ENCODE data around the gene EHMT1. TPM values are rescaled to one million over a fixed set of nuclear protein-coding genes. Genes with fewer than 3 reads are reported as not detected.

Gene EHMT1
- total and polyA plus RNA-seq, 10 of the 15 experiments (the other 5 are each of a cell fraction or from before 2014, with no cell fraction given), result 2.9 to 100 (median 48.1) TPM

DNA sequence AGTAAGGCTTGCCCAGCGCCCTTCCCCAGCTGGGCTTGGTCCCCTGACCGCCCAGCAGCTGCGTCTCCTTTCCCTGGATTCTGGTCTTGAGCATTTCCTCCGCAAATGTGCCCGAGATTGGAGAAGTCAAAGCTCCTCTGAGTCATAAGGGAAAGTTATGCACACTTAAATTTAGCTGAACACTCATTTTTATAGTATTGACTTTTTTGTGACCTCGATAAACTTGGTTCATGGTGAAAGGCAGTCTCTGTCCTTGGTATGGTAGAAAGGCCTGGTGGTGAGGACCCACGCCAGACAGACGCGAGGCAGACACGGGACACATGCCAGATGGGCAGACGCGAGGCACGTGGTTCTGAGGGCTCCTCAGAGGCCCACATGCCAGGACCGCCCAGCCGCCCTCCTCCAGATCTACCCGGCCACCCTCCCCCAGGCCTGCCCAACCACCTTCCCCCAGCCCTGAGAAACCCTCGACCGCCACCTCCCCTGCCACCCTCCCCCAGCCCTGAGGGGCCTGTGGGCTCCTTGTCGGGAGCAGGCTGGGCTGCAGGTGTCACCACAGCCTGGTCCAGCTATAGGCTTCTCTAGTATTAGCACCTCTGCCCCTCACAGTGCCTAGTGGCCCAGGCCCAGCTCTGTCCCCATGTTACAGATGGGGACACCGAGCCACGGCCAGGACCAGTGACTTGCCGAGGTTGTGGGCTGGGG is 197.9 kb downstream of the EHMT1 start (continued):
- TF ChIP-seq TAF1 (IDR thresholded peaks at IDR 0.05; ENCODE audit: borderline replicate concordance, low read depth, low read length), result 0 out of 2 replicates have a peak, but pooled peaks have one; percentile 6

DNA sequence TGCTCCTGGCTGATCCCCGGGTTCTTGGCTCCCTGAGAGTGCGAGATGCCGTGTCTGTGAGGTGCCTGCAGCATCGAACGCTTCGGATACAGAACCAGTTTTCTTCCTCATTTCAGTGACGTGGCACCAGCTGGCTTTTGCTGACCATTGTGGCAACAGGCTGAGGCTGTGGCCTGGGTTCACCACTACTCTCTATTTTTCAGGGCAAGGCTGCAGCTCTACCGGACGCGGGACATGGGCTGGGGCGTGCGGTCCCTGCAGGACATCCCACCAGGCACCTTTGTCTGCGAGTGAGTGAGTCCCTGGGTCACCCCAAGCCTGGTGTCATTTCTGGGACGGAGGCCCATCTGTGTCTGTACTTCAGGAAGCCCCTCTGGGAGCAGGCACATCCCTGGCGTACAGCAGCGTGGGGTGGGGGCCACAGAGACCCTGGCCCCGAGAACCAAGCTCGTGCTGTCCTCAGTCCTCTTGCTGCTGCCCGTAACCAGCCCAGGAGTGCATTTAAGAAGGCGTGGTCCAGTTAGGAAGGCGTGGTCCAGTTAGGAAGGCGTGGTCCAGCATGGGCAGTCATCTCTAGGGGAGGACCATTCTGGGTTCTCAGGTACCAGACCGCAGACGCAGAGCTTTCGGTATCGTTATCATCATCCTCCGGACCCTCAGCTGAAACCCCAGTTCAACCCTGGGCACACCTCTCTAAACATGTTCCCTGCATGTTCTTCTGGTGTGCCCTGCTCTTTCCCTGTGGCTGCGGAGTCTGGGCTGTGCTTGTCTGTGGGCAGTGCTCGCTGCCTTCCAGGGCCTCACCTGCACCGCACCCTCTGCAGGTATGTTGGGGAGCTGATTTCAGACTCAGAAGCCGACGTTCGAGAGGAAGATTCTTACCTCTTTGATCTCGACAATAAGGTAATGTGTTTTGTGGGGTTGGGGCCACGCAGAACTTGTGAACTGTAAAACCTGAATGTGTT is 198.7 kb downstream of the EHMT1 start:
- RAD21 ChIA-PET (ENCODE audit: unreplicated experiment), result no interaction called here
- peaks cover 15% of the 10 kb centered on the region for H3K4me1 ChIP-seq (ENCODE audit: control insufficient read depth, insufficient read depth, low read length)
- BruUV-seq (replicated peaks), result no TSS peak
- no peak overlapping the region for H3K4me3 ChIP-seq
- H4K20me1 ChIP-seq (ENCODE audit: control insufficient read depth, insufficient read depth), result no peaks in the 10 kb centered on the region
- no peak overlapping the region for H3K9ac ChIP-seq (ENCODE audit: control insufficient read depth, insufficient read depth, low read length)
- FAIRE-seq (no peak), DNase-seq (ENCODE audit: low read depth, low spot score) (no peak), ATAC-seq (no peak)
- in situ Hi-C loops (cut with MboI), result no loop called here
- POLR2A ChIA-PET, result no interaction called here
- intact Hi-C loops (cut with micrococcal nuclease; ENCODE audit: unreplicated experiment), result no loop called here
- no peaks in the 10 kb centered on the region; the same call in none of the 2 replicates for H3K79me2 ChIP-seq (ENCODE audit: control insufficient read depth, insufficient read depth, low read length)
- H3K36me3 ChIP-seq (ENCODE audit: control insufficient read depth in 2 of 2, insufficient read depth in 2 of 2, low read length in 1 of 2), result peaks cover 48 to 49% of the 10 kb centered on the region in 2 experiments
- SMC1A ChIA-PET (ENCODE audit: uncharacterized antibody, unreplicated experiment), result no interaction called here
- TF ChIP-seq, protein P1, sequence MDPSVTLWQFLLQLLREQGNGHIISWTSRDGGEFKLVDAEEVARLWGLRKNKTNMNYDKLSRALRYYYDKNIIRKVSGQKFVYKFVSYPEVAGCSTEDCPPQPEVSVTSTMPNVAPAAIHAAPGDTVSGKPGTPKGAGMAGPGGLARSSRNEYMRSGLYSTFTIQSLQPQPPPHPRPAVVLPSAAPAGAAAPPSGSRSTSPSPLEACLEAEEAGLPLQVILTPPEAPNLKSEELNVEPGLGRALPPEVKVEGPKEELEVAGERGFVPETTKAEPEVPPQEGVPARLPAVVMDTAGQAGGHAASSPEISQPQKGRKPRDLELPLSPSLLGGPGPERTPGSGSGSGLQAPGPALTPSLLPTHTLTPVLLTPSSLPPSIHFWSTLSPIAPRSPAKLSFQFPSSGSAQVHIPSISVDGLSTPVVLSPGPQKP (IDR thresholded peaks at IDR 0.05; ENCODE audit: low read depth, low read length), result no peak
- no peaks in the 10 kb centered on the region for H3K27me3 ChIP-seq (replicated peaks in 1 of 2; ENCODE audit: control insufficient read depth in 2 of 2, insufficient read depth in 2 of 2, low read length in 1 of 2)
- WGBS (ENCODE audit: insufficient coverage, insufficient replicate concordance, low lambda C conversion rate, missing lambda C conversion rate), result 98% methylated on average over 35 of the region's 35 CpGs
- peaks cover 4% of the 10 kb centered on the region; the same call in 2 of the 3 replicates for H3K9me3 ChIP-seq (replicated peaks; ENCODE audit: control insufficient read depth, insufficient read depth, low read length)
- H2AFZ ChIP-seq (ENCODE audit: control insufficient read depth, low read depth, low read length), result no peak overlapping the region
- CTCF ChIA-PET, result no interaction called here
- H3K27ac ChIP-seq (ENCODE audit: control insufficient read depth, insufficient read depth), result peak overlapping the region; percentile 82
- H3K4me2 ChIP-seq (ENCODE audit: control insufficient read depth, insufficient read depth), result 0 out of 2 replicates have a peak overlapping the region, but pooled peaks have one; percentile 7

All from GM12878 (cell line).